Bronchial epithelial cell (primary cell): ENCODE data around the gene EMP2. TPM values are rescaled to one million over a fixed set of nuclear protein-coding genes. Genes with fewer than 3 reads are reported as not detected.

Experiments
- DNase-seq: peaks from one replicate; pipeline ENCODE4 v3.0.0-alpha.2; 2010; ENCODE audit warnings: low read depth
- FAIRE-seq: peaks from 2 replicates; lab custom pipeline; 2011; peaks lifted over from hg19 to GRCh38; lab: Jason Lieb, UNC
- H3K27me3 ChIP-seq: 2 replicates; pipeline ENCODE4 v1.5.1; 2011; ENCODE audit warnings: low read length; ENCODE audit not compliant: control insufficient read depth, insufficient read depth
- H3K36me3 ChIP-seq: 2 replicates; pipeline ENCODE4 v1.5.1; 2011; ENCODE audit warnings: low read length; ENCODE audit not compliant: control insufficient read depth, insufficient read depth
- H3K4me3 ChIP-seq: 2 replicates; pipeline ENCODE4 v1.5.1; 2011; ENCODE audit warnings: mild to moderate bottlenecking, low read depth, low read length, control low read depth
- CTCF ChIP-seq: IDR thresholded peaks from 2 replicates; pipeline ENCODE4 v1.5.1; 2011; ENCODE audit warnings: mild to moderate bottlenecking, moderate library complexity, low read length, control low read depth, inconsistent platforms; ENCODE audit not compliant: insufficient read depth, severe bottlenecking
- total RNA-seq: library from RNA; depleted of rRNA; stranded (reverse); fragments of >200 nt; gene quantifications from 2 replicates; pipeline ENCODE4 v1.2.1, GENCODE V29; 2014

Gene EMP2
- total RNA-seq, 1 donor from 2014 or later, result 15.5 TPM

- DNase-seq, result no peak
- FAIRE-seq, result no peak
- H3K36me3 ChIP-seq, result no peaks in the 10 kb centered on the region
- H3K4me3 ChIP-seq, result no peak overlapping the region
- no peaks in the 10 kb centered on the region for H3K27me3 ChIP-seq
- no peak for TF ChIP-seq CTCF
Measured at GRCh38 chr16:10485698-10486382, 94.6 kb downstream of the EMP2 start.

- DNase-seq (no peak), FAIRE-seq (no peak)
- TF ChIP-seq CTCF, result no peak
- Histone ChIP-seq H3K36me3 (no peaks in the 10 kb centered on the region), H3K27me3 (no peaks in the 10 kb centered on the region), H3K4me3 (no peak overlapping the region)
Measured at GRCh38 chr16:10485159-10485558, 95.2 kb downstream of the EMP2 start.

- no peaks in the 10 kb centered on the region for H3K36me3 ChIP-seq
- DNase-seq (no peak), FAIRE-seq (no peak)
- H3K4me3 ChIP-seq, result no peak overlapping the region
- no peak for TF ChIP-seq CTCF
- no peaks in the 10 kb centered on the region for H3K27me3 ChIP-seq
Measured at GRCh38 chr16:10480151-10480550, 100.2 kb downstream of the EMP2 start.

Other genes starting within 250 kb of the EMP2 start
- gene ATF7IP2, start 194.5 kb downstream of the EMP2 start, total RNA-seq, result 4.2 and 4.7 TPM in 2 replicates
- gene TEKT5, start 114.3 kb upstream of the EMP2 start, total RNA-seq, result 0.26 and 0.53 TPM in 2 replicates
- gene NUBP1, start 163.2 kb upstream of the EMP2 start, total RNA-seq, result 12.9 and 16.6 TPM in 2 replicates
- gene TVP23A, start 238.2 kb upstream of the EMP2 start, total RNA-seq, result not detected in 2 replicates